NCI-H2196 (cell line): Measurements from ENCODE around the gene GPR139.

Source experiments
- DNase-seq: peaks from one replicate; lab custom pipeline; 2025; ENCODE audit not compliant: unreplicated experiment; lab: John Stamatoyannopoulos, UW

The GPR139 gene

DNA sequence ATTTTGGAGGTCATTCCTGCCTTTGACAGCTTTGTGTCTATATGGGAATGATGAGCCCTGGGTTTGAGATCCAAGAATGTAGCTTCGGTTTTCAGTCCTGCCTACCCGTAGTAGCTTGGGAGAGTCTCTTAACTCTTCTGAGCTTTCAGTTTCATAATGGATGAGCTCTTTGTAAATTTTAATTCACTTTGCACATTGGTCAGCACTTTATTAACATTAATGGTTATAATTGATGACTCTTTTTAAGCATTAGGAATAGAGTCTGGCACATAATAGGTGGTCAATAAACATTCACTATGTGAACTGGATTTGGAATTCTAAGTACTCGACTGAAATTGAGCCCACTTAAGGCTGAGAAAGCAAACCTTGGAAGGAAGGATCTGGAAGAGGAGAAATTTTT lies 17.3 kb downstream of the GPR139 start:
- no peak for DNase-seq

DNA sequence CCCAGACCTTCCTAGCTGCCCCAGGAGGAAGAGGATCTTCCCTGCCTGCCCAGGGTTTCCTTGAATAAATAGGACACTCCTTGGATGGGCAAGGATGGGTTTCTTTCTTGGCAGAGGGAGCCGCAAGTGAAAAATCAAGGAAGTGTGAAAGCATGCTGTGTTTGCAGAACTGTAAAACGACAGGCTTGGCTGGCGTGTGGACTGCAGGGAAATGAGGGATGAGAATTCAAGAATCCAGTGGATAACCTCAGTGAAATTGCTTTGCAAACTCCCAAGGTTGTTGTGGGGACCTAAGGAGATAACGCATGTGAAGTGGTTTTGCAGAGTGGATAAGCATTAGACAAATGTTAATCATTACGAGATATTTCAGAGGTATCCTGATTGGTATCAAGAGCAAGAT lies 20.4 kb downstream of the GPR139 start:
- DNase-seq: no peak

DNA sequence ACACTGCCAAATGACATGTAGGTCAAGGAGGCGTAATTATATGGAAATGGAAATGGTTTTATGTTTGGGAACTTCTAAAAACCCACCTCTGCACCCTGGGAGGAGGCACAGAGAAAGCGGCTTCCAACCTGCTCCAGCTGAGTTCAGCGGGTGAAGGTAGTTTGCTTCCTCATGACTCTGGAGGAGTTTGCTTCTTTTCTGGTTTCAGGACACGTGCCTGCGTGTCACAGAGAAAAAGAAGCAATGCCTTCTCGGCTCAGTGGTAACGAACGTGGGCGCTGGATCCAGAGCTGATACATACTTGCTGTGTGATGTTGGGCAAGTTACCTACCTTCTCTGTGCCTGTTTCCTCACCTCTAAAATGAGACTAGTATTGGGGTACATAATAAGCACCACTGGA lies 22.1 kb downstream of the GPR139 start:
- DNase-seq: no peak

DNA sequence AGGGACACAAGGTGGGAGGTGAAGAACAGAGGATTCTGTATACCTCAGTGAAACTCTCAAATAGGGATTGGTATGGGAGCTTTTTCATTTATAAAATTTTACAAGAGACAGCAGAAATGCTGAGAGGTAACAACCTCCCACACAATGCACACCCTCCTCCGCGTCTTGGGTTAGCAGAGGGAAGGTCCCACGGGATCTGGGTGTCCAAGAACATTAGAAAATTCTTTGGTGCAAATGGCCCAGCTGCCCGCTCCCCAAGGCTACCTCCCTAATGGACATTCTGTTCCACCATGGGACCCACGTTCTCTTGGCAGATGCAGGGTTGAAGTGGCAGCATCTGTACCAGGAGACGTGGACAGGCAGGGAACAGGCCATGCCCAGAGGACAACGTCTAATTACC lies 22.5 kb downstream of the GPR139 start:
- DNase-seq: no peak

DNA sequence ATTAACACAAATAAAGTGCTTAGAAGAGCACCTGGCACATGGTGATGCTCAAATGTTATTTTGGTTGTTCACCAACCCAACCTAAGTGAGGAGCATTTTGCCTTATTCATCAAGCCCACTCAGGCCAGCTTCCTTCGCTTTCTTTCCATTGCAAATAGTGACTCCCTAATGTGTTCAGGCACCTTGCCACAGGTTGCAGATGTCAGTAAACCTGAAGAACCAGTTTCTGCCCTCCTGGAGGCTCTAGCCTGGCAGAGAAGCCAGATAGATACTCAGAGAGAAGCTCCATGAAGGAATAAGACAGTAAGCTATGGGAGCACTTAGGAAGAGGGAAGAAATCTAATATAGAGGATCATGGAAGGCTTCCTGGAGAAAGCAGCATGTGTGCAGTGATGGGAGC lies 23.9 kb downstream of the GPR139 start:
- DNase-seq: peak; percentile 73

DNA sequence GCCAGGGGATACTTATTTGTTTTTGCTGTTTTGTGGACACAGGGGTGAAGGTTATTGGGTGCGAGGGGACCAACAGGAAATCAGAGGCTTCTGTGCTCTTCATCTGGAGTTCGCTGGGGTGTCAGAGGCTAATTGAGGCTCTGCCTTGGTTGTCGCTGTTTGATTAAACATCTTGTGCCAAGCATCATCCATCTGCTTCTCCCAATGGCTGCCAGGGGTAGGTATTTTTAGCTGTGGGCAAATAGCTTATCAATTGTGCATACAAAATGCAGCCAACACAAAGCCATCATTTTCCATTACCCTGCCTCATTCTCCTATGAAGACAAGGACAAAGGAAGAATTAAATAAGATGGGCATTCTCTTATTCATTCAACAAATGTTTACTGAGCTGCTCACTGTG lies 27.8 kb downstream of the GPR139 start:
- no peak for DNase-seq

DNA sequence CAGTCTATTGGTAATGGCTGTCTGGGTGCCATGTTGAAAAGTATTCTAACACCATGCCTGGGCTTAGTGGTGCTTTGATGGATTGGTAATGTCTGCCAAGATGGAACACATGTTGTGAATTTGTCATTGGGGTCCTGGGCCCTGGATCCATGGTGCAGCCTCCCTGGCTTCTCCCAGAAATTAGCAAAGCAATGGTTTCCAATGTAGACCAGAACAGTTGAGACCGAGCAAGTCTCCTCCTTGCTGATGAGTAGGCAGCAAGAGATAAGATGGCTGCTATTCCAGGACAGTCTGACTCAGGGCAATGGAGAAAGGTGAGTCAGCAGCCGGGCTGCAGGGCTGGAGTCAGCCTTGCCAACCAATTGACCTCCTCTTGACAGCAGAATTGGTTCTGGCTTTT lies 30.8 kb downstream of the GPR139 start:
- DNase-seq: no peak

DNA sequence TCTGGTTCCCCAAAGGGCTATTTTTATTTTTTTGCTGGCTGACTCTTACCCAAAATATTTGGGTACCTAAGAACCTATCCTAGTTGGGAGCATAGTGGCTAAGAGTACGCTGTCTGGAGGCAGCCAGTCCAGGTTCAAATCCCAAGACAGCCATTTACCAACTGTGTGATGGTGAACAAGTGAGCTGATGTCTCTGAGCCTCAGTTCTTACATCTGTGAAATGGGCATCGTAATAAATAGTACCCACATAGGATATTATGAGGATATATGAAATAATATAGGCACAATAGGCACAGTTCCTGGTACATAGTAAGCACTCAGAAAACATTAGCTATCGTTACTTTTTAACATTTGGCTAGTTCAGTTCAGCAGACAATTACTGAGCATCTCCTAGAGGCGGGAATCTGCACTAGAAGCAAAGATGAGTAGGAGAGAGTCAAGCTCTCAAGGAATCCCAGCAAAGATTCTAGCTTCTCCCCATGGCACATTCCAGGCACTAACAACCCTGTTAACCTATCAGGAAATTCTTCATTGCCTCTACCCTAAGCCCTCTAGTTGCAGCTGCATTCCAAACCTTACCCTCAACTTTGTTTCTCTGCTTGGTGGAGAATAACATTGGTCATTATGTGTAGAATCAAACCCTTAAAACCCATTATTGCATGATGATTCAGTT lies 31.6 kb downstream of the GPR139 start:
- DNase-seq: no peak

DNA sequence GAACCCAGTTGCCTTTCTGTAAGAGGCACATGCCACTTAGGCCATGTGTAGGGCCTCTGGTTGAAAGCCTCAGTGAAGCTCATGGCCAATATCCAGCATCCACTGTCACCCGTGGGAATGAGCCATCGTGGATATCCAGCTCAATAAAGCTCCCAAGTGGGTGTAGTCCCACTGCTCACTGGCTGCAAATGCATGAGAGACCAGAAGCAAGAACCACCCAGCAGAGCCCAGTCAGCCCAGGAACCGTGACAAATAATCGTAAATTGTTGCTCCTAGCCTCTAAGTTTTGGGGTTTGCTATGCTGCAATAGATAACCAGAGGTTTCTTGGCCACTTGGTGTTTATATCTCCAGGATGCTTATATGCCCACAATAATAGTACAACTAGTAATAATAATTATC lies 33.7 kb downstream of the GPR139 start:
- no peak for DNase-seq

DNA sequence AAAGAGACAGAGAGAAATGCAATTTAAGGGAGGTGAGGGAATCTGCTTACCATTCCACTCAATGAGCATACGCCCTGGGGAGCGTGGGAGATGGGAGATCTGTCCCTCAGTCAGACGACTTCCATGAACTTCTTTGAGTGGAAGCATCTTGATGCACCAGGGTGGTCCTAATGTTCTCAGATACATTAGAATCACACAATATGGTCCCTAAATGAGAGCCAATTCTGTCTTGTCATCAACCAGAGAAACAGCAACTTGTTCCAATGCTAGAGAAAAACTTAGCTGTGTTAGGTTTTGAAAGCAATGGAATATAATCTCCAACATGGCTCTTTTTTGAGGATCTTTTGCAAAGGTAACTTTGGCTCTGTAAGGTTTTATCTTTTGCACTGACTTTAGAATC lies 44.1 kb downstream of the GPR139 start:
- DNase-seq: no peak

DNA sequence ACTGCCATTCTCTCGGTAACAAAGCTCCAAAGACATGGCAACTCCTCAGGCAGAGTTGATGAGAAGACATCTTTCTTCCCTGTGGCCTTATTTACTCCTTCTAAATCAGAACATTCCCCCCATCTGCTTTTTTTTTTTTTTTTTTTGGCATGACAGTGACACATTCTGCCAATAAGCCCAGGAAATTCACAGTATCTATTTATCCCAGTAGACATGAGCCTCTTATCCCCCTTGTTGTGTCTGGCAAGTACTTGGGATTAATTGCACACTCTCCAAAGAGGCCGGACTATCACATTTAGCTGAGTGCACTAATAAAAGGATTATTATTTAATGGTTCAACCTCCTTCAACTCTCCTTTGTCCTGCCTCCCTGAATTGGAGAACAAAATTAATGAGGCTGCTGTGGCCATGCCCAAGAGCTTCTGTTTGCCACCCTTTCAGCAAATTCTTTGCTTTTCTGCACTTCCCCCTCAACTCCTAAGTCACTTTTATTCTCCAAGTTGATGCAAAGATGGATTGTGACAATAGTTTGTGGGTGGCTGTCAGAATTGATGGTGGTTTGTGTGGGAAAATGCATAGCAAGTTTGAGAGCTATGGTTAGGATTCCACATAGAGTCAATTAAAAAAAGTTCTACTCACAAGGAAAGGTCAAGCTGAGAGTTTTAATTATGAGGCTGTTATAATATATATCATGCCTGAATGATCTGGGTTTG lies 47.2 kb downstream of the GPR139 start:
- DNase-seq: no peak

DNA sequence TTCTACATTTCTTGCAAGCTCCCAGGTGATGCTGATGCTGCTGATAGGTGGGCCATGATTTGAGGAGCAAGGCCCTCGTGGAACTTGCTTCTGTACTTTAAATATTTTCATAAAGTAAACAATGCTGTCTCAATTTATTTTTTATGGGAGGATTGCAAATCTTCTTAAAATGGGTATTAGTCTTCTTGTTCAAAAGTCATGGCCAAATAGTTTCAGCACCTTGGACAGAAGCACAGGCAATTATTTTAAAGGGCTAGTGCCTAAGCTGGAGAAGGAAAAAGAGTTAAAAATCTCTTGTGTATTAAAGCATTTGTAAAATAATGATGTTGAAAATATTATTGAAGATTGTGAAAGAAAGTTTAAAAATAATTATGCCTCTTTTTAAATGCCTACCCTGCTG lies 50.5 kb downstream of the GPR139 start:
- no peak for DNase-seq

DNA sequence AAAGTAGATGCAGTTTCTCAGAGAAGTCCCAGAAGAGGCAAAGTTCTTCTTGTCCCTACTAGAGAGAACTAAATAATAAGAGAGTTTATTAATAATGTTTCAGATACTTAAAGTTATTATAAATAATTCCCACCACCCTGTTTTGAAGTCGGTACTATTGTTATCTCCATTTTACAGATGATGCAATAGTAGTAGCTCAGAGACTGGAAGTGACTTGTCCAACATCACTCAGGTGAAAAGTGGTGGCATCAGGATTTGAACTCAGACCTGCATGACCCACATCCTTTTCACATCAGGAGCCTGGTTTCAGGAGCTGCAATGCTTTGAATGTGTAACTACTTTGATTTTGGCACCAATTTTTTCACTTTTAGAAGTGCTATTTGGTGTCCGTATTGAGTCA lies 52.7 kb downstream of the GPR139 start:
- DNase-seq: no peak

DNA sequence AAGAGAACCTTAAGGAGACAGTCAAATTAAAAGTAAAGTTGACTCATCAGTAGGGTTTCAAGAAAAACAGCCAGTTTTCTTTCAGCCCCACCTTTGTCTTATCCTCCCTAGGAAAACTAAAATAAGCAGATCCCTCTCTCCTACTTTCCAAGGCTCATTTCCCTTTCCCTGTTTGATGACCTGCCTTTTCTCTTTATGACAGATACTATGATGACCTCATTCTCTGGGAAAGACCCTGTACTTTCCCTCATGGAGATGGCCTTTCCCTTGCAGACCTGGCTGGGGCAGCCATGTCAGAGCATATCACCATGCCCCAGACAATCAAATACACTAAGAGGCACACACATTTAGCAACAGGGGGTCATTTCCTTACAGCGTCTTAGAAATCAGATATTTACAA lies 53.6 kb downstream of the GPR139 start:
- no peak for DNase-seq

DNA sequence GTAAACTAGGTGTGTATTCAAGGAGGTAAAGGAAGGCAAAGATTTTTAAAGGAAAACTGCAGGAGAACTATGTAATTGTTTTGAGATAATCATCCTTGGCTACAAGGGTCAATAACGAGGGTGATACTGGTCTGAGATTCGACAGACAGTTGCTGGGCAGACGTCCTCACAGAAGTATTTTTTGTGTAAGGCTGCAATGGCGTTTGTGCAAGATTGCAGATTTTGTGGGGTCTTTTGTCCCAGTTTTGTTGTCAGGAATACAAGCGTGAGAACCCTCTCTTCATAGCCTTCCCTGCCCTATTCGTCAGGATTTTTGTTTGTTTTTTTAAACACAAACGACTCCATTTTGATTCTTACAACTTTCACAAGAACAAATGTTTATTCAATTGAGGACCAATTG lies 57.5 kb downstream of the GPR139 start:
- no peak for DNase-seq

DNA sequence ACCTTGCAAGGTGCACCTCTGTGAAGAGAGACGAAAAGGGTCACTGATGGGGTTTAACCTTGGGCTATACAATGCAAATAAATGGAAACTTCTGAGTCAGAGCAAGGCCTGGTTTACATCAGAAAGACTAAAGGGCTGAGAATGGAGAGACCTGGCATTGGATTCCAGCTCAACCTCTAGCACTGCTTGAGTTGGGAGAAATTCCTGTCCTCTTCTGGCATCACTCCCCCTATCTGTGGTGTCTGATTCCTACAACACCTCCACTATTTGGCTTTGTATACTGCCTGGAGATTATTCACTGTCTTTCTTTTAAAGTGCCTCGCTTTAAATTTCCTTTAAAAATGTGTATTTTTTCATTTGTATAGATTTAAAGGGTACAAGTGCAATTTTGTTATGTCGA lies 68.8 kb downstream of the GPR139 start:
- DNase-seq: no peak

DNA sequence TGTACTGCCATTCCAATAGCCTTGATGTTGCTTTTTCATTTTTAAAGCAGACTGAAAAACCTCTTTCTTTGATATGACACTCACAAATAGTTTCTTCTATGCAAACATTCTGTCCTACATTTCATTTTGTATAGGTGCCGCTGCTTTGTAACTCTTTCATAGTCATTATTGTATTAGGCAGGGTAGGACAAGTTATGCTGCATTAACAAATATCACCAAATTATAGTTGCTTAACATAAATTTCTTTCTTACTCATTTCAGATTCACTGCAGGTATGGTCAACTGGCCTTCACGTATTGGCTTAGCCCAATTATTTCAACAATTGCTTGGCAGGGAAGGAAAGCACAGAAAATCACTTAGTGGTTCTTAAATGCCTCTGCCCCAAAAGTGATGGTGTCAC lies 70.8 kb downstream of the GPR139 start:
- DNase-seq: no peak

DNA sequence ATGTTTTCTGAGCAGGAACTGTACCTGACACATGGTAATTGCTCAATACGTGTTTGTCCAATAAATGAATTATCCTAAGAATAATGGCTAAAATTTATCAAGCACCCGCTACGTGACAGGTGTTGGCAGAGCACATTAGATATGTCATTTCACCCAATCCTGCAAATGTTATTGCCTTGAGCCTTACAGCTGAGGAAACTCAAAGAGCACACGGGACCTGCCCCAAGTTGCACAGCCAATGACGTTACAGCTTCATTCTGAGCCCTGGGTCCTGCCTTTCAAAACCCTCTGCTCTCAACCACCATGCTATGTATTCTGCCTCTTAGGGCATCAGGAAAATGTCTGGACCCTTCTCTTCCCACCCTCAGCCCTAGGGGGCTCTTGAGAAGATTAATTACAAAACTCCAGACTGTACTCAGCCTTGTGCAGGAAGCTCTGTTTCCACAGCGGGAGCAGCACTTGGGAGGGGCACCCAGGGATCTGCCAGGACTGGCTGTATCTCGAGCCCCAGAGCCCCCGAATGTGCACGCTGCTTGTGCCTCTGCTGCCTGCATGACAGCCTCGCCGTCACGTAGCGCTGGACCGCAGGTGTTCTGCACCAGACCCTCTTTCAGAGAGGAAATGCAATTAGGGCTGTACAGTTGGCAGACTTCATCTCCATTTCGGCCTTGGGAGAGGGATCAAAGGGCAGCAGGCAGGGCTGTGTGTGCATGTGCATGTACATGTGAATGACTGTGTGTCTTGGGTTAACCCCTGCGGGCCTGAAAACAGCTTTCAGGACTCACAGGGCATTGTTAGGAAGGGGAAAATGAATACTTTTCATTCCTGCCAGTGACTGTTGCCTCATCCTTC lies 71.6 kb downstream of the GPR139 start:
- DNase-seq: no peak

DNA sequence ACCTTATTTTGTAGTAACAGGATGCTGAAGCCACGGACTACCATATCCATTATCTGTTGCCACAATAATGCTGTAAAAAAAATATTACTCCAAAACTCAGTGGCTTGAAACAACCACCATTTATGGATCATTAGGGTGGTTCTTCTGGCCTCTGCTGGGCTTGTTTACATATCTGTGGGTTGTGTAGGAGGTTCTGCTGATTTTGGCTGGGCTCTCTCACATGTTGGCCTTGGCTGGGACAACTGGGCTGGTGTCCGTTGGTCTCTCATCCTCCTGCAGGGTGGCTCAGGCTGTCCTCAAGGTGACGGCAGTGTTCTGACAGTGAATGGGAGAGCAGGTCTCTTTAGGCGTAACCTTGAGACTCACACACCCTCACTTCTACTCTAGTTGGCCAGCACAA lies 76.0 kb downstream of the GPR139 start:
- DNase-seq: peak; percentile 27

DNA sequence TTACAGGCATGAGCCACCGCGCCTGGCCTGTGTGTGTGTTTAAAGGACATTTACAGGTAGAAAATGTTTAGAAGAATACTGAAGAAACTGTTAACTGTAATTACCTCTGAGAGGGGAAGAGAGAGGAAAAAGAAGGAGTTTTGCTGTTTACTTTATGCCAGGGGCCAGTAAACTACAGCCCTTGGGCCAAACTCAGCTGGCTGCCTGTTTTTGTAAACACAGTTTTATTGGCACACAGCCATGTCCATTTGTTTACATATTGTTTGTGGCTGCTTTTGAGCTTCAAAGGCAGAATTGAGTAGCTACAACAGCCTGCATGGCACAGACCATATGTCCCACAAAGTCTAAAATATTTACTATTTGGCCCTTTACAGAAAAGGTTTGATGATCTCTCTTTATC lies 76.4 kb downstream of the GPR139 start:
- peak; percentile 88 for DNase-seq

DNA sequence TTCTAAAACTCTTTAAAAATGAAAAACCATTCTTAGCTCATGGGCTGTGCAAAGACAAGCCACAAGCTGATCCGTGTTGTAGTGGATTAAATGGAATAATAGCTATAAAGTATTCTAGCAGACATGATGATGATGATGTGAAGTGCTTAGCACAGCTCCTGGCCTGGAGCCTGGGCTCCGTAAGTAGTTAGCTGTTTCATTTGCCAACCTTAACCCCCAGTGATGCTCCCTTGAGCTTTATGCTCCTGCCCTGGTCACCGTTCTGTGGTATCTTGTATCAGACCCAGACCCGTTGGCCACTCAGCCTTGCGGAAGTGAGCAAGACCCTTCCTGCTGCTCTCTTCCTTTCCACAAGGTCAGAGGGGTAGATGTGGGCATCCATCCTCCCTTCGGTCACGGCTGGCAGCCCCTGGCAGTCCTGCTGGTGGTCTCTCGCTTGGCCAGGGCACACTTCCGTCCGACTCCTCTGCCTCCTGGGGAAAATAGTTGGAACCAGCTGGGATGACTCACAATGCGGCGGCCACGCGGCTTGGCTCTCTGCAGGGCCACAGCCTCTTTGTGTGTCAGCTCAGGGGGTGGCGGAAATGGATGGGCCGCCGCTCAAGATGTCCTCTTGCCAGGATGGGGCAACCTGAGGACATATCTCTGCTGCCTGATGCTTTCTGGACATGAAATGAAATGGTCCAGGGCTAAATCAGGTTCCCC lies 79.1 kb downstream of the GPR139 start:
- no peak for DNase-seq

DNA sequence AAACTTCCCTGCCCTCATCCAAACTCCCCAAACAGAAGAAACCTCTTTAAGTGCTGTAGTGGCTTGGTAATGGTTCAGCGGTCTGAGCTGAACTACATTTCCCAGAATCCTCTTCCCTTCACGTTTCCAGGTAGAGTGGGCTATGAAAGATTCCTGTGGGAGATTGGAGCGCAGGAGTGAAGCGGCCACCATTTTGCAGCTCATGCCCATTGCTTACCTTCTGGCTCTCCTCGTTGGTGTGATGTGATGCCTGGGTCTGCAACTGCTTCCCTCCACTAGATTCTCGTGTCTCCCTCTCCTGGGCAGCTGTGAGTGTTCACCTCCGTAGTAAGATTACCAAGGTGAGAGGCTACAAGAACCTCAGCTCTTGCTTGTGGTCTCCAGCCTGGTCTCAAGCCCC lies 82.1 kb downstream of the GPR139 start:
- no peak for DNase-seq
